CD4-positive, CD25-positive, alpha-beta regulatory T cell (primary cell): ENCODE results near the gene ADCY2. TPM values are rescaled to one million over a fixed set of nuclear protein-coding genes. Genes with fewer than 3 reads are reported as not detected.

Source experiments
- ATAC-seq, 2 donors: fragments of 150-1000 bp; cut with Tn5 transposase; one replicate each; pipeline ENCODE4 v1.10.0; 2021; ENCODE audit warnings: low read depth in 2 of 2, moderate number of reproducible peaks in 2 of 2, moderate library complexity in 1 of 2
- DNase-seq, 3 donors: peaks; one replicate each; pipeline versions ENCODE4 v3.0.0 to v3.0.0-alpha.2; 2012 to 2022; ENCODE audit warnings: mixed read lengths in 1 of 3
- H3K27ac ChIP-seq: one replicate; pipeline ENCODE4 v1.7.0; 2013; ENCODE audit warnings: mild to moderate bottlenecking, low read length; ENCODE audit not compliant: insufficient read depth, poor library complexity, severe bottlenecking
- H3K27me3 ChIP-seq: one replicate; pipeline ENCODE4 v1.7.0; 2013; ENCODE audit warnings: low read length; ENCODE audit not compliant: control insufficient read depth, insufficient read depth
- H3K36me3 ChIP-seq: one replicate; pipeline ENCODE4 v1.7.0; 2013; ENCODE audit warnings: mild to moderate bottlenecking, low read length, moderate library complexity; ENCODE audit not compliant: control insufficient read depth, insufficient read depth
- H3K4me1 ChIP-seq: 2 replicates; pipeline ENCODE4 v1.7.0; 2013; ENCODE audit warnings: mild to moderate bottlenecking, low read length; ENCODE audit not compliant: insufficient read depth, control insufficient read depth, poor library complexity, severe bottlenecking
- H3K4me3 ChIP-seq: one replicate; pipeline ENCODE4 v1.7.0; 2013; ENCODE audit warnings: low read depth, mild to moderate bottlenecking, low read length, moderate library complexity
- H3K9me3 ChIP-seq, 2 experiments: 1 replicate in 1 of 2; 2 replicates in 1 of 2; pipeline ENCODE4 v1.7.0; 2013; ENCODE audit warnings: low read length in 2 of 2, mild to moderate bottlenecking in 1 of 2, moderate library complexity in 1 of 2; ENCODE audit not compliant: control insufficient read depth in 2 of 2
- H3K27ac Mint-ChIP-seq, 3 donors: one replicate each; pipeline ENCODE4 v1.8.0; 2020 to 2022; ENCODE audit warnings: mild to moderate bottlenecking in 3 of 3, mixed read lengths in 3 of 3, moderate library complexity in 2 of 3
- H3K27me3 Mint-ChIP-seq: one replicate; pipeline ENCODE4 v1.8.0; 2022; ENCODE audit warnings: mild to moderate bottlenecking, mixed read lengths
- H3K36me3 Mint-ChIP-seq: one replicate; pipeline ENCODE4 v1.8.0; 2020; ENCODE audit warnings: mixed read lengths
- H3K4me1 Mint-ChIP-seq, 4 donors: one replicate each; pipeline ENCODE4 v1.8.0; 2020 to 2022; ENCODE audit warnings: mixed read lengths in 4 of 4, mild to moderate bottlenecking in 1 of 4
- H3K4me3 Mint-ChIP-seq, 4 donors: one replicate each; pipeline ENCODE4 v1.8.0; 2020 to 2022; ENCODE audit warnings: mild to moderate bottlenecking in 4 of 4, mixed read lengths in 4 of 4, moderate library complexity in 3 of 4
- H3K9me3 Mint-ChIP-seq, 7 donors: one replicate each; pipeline ENCODE4 v1.8.0; 2020 to 2022; ENCODE audit warnings: mixed read lengths in 7 of 7, mild to moderate bottlenecking in 3 of 7, moderate library complexity in 2 of 7
- polyA plus RNA-seq, 4 donors: library from polyadenylated mRNA; unstranded; fragments of 300-500 nt; fragmentation: Illumina TruSeq; gene quantifications; one replicate each; pipeline ENCODE4 v1.2.3, GENCODE V29; 2021
- total RNA-seq: library from RNA; stranded (reverse); gene quantifications from one replicate; pipeline ENCODE4 v1.2.3, GENCODE V29; 2022

Gene ADCY2
- total and polyA plus RNA-seq, 5 donors from 2014 or later = not detected

GRCh38 chr5:7518947-7519560 lies 123.1 kb downstream of the ADCY2 start:
- H3K4me3 Mint-ChIP-seq = no peak overlapping the region
- no peak overlapping the region for H3K27ac Mint-ChIP-seq
- H3K27ac ChIP-seq = no peak overlapping the region
- ATAC-seq (no peak), DNase-seq (no peak)
- H3K36me3 Mint-ChIP-seq = no peaks in the 10 kb centered on the region
- H3K4me1 Mint-ChIP-seq = no peaks in the 10 kb centered on the region
- H3K27me3 ChIP-seq = no peaks in the 10 kb centered on the region
- no peaks in the 10 kb centered on the region for H3K4me1 ChIP-seq
- no peaks in the 10 kb centered on the region for H3K36me3 ChIP-seq
- no peaks in the 10 kb centered on the region for H3K27me3 Mint-ChIP-seq
- no peaks in the 10 kb centered on the region for H3K9me3 ChIP-seq
- peaks cover 0 to 3% (median 0%) of the 10 kb centered on the region in 7 donors for H3K9me3 Mint-ChIP-seq
- H3K4me3 ChIP-seq = no peak overlapping the region

DNA sequence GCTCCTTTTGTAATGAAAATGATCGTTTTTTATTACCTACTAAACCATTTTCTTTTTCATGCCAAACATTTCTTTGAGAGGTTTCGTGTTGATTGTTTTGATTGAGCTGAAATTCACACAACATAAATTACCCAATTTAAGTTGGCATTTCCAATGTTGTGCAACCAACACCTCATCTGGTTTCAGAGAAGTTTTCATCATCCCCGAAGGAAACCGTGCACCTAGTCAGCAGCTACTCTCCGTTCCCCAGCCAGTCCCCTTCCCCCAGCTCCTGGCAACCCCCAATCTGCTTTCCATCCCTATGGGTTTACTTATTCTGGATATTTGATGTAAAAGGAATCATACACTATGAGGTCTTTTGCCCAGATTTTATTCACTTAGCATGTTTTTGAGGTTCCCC lies 123.6 kb downstream of the ADCY2 start:
- no peaks in the 10 kb centered on the region for H3K27me3 Mint-ChIP-seq
- H3K27ac Mint-ChIP-seq = no peak overlapping the region
- no peaks in the 10 kb centered on the region for H3K4me1 ChIP-seq
- no peaks in the 10 kb centered on the region for H3K36me3 Mint-ChIP-seq
- H3K4me3 Mint-ChIP-seq = no peak overlapping the region
- H3K27ac ChIP-seq = no peak overlapping the region
- no peak overlapping the region for H3K4me3 ChIP-seq
- no peak for ATAC-seq
- H3K36me3 ChIP-seq = no peaks in the 10 kb centered on the region
- H3K27me3 ChIP-seq = no peaks in the 10 kb centered on the region
- H3K4me1 Mint-ChIP-seq = no peaks in the 10 kb centered on the region
- peaks cover 0 to 3% (median 0%) of the 10 kb centered on the region in 7 donors for H3K9me3 Mint-ChIP-seq
- H3K9me3 ChIP-seq = no peaks in the 10 kb centered on the region
- DNase-seq = no peak

DNA sequence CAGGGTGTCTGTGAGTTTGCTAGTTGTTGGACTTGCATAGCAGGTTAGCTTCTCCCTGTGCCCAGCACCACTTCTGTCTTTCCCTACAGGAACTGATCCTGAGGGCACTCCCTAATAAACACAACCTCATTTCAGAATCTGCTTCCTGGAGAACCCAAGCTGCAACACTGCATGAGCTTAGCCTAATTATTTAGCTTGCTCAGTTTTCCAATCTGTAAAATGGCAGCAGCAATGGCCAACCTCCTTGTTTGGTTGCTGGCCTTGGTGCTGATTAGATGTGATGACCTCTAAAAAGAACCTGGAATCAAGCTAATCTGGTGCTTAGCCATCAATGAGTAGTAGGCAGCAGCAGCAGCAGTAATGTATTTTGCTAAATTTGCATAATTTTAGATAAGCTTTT lies 133.9 kb downstream of the ADCY2 start:
- Histone ChIP-seq H3K4me1 (no peaks in the 10 kb centered on the region), H3K9me3 (no peaks in the 10 kb centered on the region), H3K4me3 (no peak overlapping the region), H3K27me3 (no peaks in the 10 kb centered on the region), H3K27ac (no peak overlapping the region), H3K36me3 (no peaks in the 10 kb centered on the region)
- no peak for DNase-seq
- Mint-ChIP-seq H3K9me3 (peaks cover 0 to 5% (median 2%) of the 10 kb centered on the region in 7 donors), H3K27me3 (no peaks in the 10 kb centered on the region), H3K4me3 (no peak overlapping the region), H3K4me1 (no peaks in the 10 kb centered on the region), H3K36me3 (no peaks in the 10 kb centered on the region), H3K27ac (no peak overlapping the region)
- no peak for ATAC-seq

DNA sequence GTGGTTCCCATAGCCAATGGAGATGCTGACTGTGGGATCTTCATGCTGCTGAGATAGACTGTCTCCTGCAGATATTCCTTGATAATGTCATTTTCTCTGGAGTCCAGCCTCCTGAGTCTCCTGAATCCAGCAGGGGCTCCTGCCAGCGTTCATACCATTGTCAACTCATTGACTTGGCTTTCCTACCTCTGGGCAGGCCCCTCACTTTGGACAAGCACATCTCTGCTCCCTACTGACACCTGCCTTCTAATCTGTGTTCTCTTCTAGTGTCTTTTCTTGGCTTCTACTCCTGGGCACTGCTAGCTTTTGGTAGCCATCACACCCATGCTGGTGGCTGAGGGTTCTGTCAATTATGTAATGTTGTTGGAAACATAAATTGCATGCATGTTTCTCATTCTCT lies 138.0 kb downstream of the ADCY2 start:
- Histone ChIP-seq H3K27me3 (no peaks in the 10 kb centered on the region), H3K27ac (no peak overlapping the region)
- peaks cover 0 to 5% (median 1%) of the 10 kb centered on the region in 7 donors for H3K9me3 Mint-ChIP-seq

DNA sequence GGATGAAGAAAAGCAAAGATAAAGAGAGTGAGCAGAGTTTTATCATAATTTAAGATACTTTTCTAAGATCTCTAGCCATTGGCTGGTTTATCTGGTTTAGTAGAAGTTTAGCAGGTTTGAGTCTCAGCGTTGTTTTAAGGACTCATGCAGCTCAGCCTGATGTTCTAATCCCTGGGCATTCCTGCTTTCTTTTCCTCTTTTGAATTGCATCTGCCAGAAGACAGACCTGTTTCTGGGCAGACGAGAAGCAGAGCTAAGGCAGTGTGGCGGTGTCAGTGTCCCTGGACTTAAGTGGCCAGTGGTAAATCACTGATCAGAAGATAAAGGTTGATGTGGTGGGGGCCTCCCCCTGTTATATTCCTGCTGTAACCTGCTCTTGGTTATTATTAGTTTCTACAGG lies 138.6 kb downstream of the ADCY2 start:
- Mint-ChIP-seq H3K27ac (no peak overlapping the region), H3K27me3 (no peaks in the 10 kb centered on the region), H3K36me3 (no peaks in the 10 kb centered on the region), H3K4me3 (no peak overlapping the region), H3K4me1 (no peaks in the 10 kb centered on the region), H3K9me3 (peaks cover 0 to 5% (median 1%) of the 10 kb centered on the region in 7 donors)
- Histone ChIP-seq H3K36me3 (no peaks in the 10 kb centered on the region), H3K9me3 (no peaks in the 10 kb centered on the region), H3K27ac (no peak overlapping the region), H3K4me1 (no peaks in the 10 kb centered on the region), H3K4me3 (no peak overlapping the region), H3K27me3 (no peaks in the 10 kb centered on the region)
- DNase-seq (no peak), ATAC-seq (no peak)

More for the DNA sequence above, 138.0 kb downstream of the ADCY2 start:
- Mint-ChIP-seq H3K4me3 (no peak overlapping the region), H3K27me3 (no peaks in the 10 kb centered on the region), H3K4me1 (no peaks in the 10 kb centered on the region), H3K36me3 (no peaks in the 10 kb centered on the region), H3K27ac (no peak overlapping the region)
- DNase-seq (no peak), ATAC-seq (no peak)
- no peaks in the 10 kb centered on the region for H3K9me3 ChIP-seq
- no peaks in the 10 kb centered on the region for H3K36me3 ChIP-seq
- H3K4me1 ChIP-seq = no peaks in the 10 kb centered on the region
- no peak overlapping the region for H3K4me3 ChIP-seq

DNA sequence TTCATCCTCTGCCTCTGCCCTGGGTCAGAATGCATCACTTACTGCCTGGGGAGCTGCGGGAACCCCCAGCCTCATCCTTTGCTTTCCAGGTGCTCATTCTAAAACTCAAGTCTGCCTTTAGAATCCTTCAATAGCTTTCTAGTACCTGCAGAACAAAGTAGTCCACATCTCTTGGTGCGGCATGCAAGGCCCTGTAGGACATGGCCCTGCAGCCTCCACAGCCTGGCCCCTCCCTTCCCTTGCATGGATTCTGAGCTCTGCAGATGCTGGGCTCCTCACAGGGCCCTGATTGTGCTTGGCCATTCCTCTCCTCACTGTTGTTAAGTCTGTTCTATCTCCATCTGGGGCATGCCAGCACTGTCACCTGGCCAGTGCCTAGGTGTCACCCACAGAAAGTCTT lies 141.6 kb downstream of the ADCY2 start:
- ATAC-seq (no peak), DNase-seq (no peak)
- Mint-ChIP-seq H3K4me3 (no peak overlapping the region), H3K36me3 (no peaks in the 10 kb centered on the region), H3K4me1 (no peaks in the 10 kb centered on the region), H3K9me3 (peaks cover 0 to 2% (median 0%) of the 10 kb centered on the region in 7 donors), H3K27ac (no peak overlapping the region), H3K27me3 (no peaks in the 10 kb centered on the region)
- no peaks in the 10 kb centered on the region for H3K27me3 ChIP-seq
- H3K27ac ChIP-seq = no peak overlapping the region
- no peaks in the 10 kb centered on the region for H3K36me3 ChIP-seq
- no peak overlapping the region for H3K4me3 ChIP-seq
- no peaks in the 10 kb centered on the region for H3K4me1 ChIP-seq
- H3K9me3 ChIP-seq = no peaks in the 10 kb centered on the region

- Mint-ChIP-seq H3K27ac (no peak overlapping the region), H3K36me3 (no peaks in the 10 kb centered on the region), H3K4me3 (no peak overlapping the region), H3K4me1 (no peaks in the 10 kb centered on the region), H3K9me3 (peaks cover 0 to 2% (median 0%) of the 10 kb centered on the region in 7 donors), H3K27me3 (no peaks in the 10 kb centered on the region)
- no peak for DNase-seq
- Histone ChIP-seq H3K36me3 (no peaks in the 10 kb centered on the region), H3K4me3 (no peak overlapping the region), H3K27me3 (no peaks in the 10 kb centered on the region), H3K27ac (no peak overlapping the region), H3K9me3 (no peaks in the 10 kb centered on the region), H3K4me1 (no peaks in the 10 kb centered on the region)
- ATAC-seq = no peak
Measured at GRCh38 chr5:7539571-7539970, 143.6 kb downstream of the ADCY2 start.

- peak overlapping the region in 1 of 3 donors; percentile 38 for H3K27ac Mint-ChIP-seq
- Histone ChIP-seq H3K36me3 (no peaks in the 10 kb centered on the region), H3K4me1 (no peaks in the 10 kb centered on the region), H3K9me3 (no peaks in the 10 kb centered on the region), H3K27ac (no peak overlapping the region), H3K4me3 (no peak overlapping the region), H3K27me3 (no peaks in the 10 kb centered on the region)
- DNase-seq = no peak
- H3K4me1 Mint-ChIP-seq = no peaks in the 10 kb centered on the region
- ATAC-seq = no peak
- H3K36me3 Mint-ChIP-seq = no peaks in the 10 kb centered on the region
- H3K9me3 Mint-ChIP-seq = peaks cover 0 to 2% (median 0%) of the 10 kb centered on the region in 7 donors
- H3K4me3 Mint-ChIP-seq = no peak overlapping the region
- no peaks in the 10 kb centered on the region for H3K27me3 Mint-ChIP-seq
Measured at GRCh38 chr5:7540736-7541485, 145.0 kb downstream of the ADCY2 start.
